HEK293 (cell line): ENCODE measurements around the gene TEP1.

Experiments used
- CTCF ChIA-PET: fragments of 350-600 bp; formaldehyde crosslinking; extraction: SDS; loops from one replicate; lab custom pipeline; 2021; ENCODE audit warnings: antibody characterized with exemption; lab: Yijun Ruan, JAX
- POLR2A ChIA-PET: fragments of 300-600 bp; formaldehyde crosslinking; extraction: SDS; loops from one replicate; lab custom pipeline; 2020; ENCODE audit warnings: antibody characterized with exemption, inconsistent platforms; lab: Yijun Ruan, JAX
- H3K27ac ChIP-seq: fragments of 200-500 bp; sonication (Bioruptor generic); 2 replicates; pipeline ENCODE4 v1.5.1; 2014; ENCODE audit warnings: low read depth, low read length, control low read depth, inconsistent platforms; ENCODE audit errors: extremely low read depth
- H3K36me3 ChIP-seq, 2 experiments: fragments of 200-500 bp in 1 of 2; sonication (Bioruptor generic) in 1 of 2; 1 replicate in 1 of 2; 2 replicates in 1 of 2; pipeline ENCODE4 v1.5.1; 2014 to 2017; ENCODE audit warnings: inconsistent platforms in 2 of 2, low read length in 2 of 2; ENCODE audit not compliant: control insufficient read depth in 2 of 2, insufficient read depth in 1 of 2
- H3K4me1 ChIP-seq: fragments of 200-500 bp; sonication (Bioruptor generic); 2 replicates; pipeline ENCODE4 v1.5.1; 2014; ENCODE audit warnings: mild to moderate bottlenecking, low read length, inconsistent platforms; ENCODE audit not compliant: control insufficient read depth, insufficient read depth
- H3K4me3 ChIP-seq: 2 replicates; pipeline ENCODE4 v1.5.1; 2011; ENCODE audit warnings: low read depth, mild to moderate bottlenecking, control low read depth, low read length, moderate library complexity
- H3K9me3 ChIP-seq: fragments of 200-500 bp; sonication (Bioruptor generic); 2 replicates; pipeline ENCODE4 v1.5.1; 2014; ENCODE audit warnings: low read depth, low read length, inconsistent platforms; ENCODE audit not compliant: control insufficient read depth, insufficient read depth
- KLF9 ChIP-seq: fragments of 450-650 bp; formaldehyde crosslinking; IDR thresholded peaks from 2 replicates; pipeline ENCODE4 v1.5.1; 2016; ENCODE audit warnings: missing biosample characterization, missing genetic modification characterization, low read depth
- RBAK ChIP-seq: fragments of 450-650 bp; formaldehyde crosslinking; IDR thresholded peaks from 2 replicates; pipeline ENCODE4 v1.5.1; 2016; ENCODE audit warnings: missing biosample characterization, missing genetic modification characterization
- ZBTB48 ChIP-seq: fragments of 450-650 bp; formaldehyde crosslinking; IDR thresholded peaks from 2 replicates; pipeline ENCODE4 v1.5.1; 2016; ENCODE audit warnings: missing biosample characterization, missing genetic modification characterization
- ZBTB8A ChIP-seq: fragments of 450-650 bp; formaldehyde crosslinking; IDR thresholded peaks from 2 replicates; pipeline ENCODE4 v1.5.1; 2016; ENCODE audit warnings: missing biosample characterization, missing genetic modification characterization
- ZNF114 ChIP-seq: fragments of 450-650 bp; formaldehyde crosslinking; IDR thresholded peaks from 2 replicates; pipeline ENCODE4 v1.5.0; 2017; ENCODE audit warnings: missing biosample characterization, missing genetic modification characterization
- ZNF610 ChIP-seq: fragments of 450-650 bp; formaldehyde crosslinking; IDR thresholded peaks from 2 replicates; pipeline ENCODE4 v1.5.1; 2016; ENCODE audit warnings: missing biosample characterization, missing genetic modification characterization, borderline replicate concordance
- ZNF670 ChIP-seq: fragments of 450-650 bp; formaldehyde crosslinking; IDR thresholded peaks from 2 replicates; pipeline ENCODE4 v1.5.1; 2016; ENCODE audit warnings: missing biosample characterization, missing genetic modification characterization, low read depth
- ZNF76 ChIP-seq: fragments of 450-650 bp; formaldehyde crosslinking; IDR thresholded peaks from 2 replicates; pipeline ENCODE4; 2016; ENCODE audit warnings: low read depth, missing biosample characterization, missing genetic modification characterization, borderline replicate concordance
- ZSCAN23 ChIP-seq: fragments of 450-650 bp; formaldehyde crosslinking; IDR thresholded peaks from 2 replicates; pipeline ENCODE4 v1.5.1; 2016; ENCODE audit warnings: missing biosample characterization, missing genetic modification characterization
- TF ChIP-seq, protein P1 (sequence below): fragments of 450-650 bp; formaldehyde crosslinking; IDR thresholded peaks from 2 replicates; pipeline ENCODE4 v1.5.1; 2016; ENCODE audit warnings: missing biosample characterization, missing genetic modification characterization
- TF ChIP-seq, protein P2 (sequence below): fragments of 450-650 bp; formaldehyde crosslinking; IDR thresholded peaks from 2 replicates; pipeline ENCODE4 v1.5.1; 2016; ENCODE audit warnings: missing biosample characterization, missing genetic modification characterization
- TF ChIP-seq, protein P3 (sequence below): fragments of 450-650 bp; formaldehyde crosslinking; IDR thresholded peaks from 2 replicates; pipeline ENCODE4 v1.5.1; 2017; ENCODE audit warnings: missing biosample characterization, missing genetic modification characterization
- TF ChIP-seq, protein P4 (sequence below): fragments of 450-650 bp; formaldehyde crosslinking; IDR thresholded peaks from 2 replicates; pipeline ENCODE4 v1.5.1; 2017; ENCODE audit warnings: missing biosample characterization, missing genetic modification characterization
- TF ChIP-seq, protein P5 (sequence below): fragments of 450-650 bp; formaldehyde crosslinking; IDR thresholded peaks from 2 replicates; pipeline ENCODE4 v1.5.1; 2016; ENCODE audit warnings: missing biosample characterization, missing genetic modification characterization

Gene TEP1

DNA sequence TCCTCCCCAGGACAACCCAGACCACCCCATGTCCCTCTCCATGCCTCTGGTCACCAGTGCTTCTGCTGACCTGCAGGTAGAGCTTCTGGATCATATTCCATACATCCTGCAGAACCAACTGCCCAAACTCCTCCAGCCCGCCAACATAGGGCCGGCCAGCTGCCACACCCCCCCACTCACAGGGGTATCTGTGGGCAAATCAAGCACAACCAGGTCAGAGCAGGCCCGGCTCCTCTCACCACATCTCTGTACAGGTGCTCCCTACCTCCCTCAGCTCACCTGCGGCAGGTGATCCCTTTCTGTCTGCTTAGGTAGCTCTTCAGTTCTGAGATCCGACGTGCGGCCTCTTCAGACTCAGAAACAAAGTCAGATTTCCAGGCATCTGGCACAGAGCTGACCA lies 29.0 kb downstream of the TEP1 start:
- ChIA-PET POLR2A (interaction anchor here (1.5 kb wide), 1 partner anchor 43 kb away, joined by 3 read pairs; no protein-coding TSS in a partner anchor), CTCF (no interaction called here)
- TF ChIP-seq ZSCAN23 (tag by site-specific recombination) = no peak
- TF ChIP-seq, protein P1, sequence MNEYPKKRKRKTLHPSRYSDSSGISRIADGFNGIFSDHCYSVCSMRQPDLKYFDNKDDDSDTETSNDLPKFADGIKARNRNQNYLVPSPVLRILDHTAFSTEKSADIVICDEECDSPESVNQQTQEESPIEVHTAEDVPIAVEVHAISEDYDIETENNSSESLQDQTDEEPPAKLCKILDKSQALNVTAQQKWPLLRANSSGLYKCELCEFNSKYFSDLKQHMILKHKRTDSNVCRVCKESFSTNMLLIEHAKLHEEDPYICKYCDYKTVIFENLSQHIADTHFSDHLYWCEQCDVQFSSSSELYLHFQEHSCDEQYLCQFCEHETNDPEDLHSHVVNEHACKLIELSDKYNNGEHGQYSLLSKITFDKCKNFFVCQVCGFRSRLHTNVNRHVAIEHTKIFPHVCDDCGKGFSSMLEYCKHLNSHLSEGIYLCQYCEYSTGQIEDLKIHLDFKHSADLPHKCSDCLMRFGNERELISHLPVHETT = no peak
- Histone ChIP-seq H3K9me3 (no peaks in the 10 kb centered on the region), H3K4me3 (no peak overlapping the region), H3K36me3 (peaks cover 10 to 89% of the 10 kb centered on the region in 2 experiments; a peak in 2 of 3 replicates), H3K4me1 (no peaks in the 10 kb centered on the region; the same call in 1 of the 2 replicates), H3K27ac (no peak overlapping the region)

DNA sequence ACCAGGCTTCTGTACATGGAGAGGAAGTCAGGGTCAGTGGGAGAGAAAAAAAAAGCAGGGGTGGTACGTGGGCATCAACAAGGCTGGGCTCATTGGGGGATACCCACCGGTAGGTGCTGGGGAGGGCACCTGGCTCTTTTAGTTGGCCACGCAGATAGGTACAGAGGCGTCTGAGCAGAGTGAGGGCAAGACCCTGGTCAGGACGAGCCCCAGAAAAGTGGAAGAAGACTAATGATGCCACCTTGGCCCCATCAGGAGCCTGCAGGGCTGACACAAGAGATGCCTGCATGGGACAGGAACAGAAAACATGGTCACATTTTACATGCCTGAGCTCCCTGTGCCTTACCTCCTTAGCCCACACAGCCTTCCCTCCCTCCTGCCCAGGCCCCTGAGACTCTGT lies 29.7 kb downstream of the TEP1 start:
- Histone ChIP-seq H3K4me3 (no peak overlapping the region), H3K27ac (no peak overlapping the region), H3K36me3 (peaks cover 10 to 89% of the 10 kb centered on the region in 2 experiments; a peak in 2 of 3 replicates), H3K4me1 (no peaks in the 10 kb centered on the region; the same call in 1 of the 2 replicates), H3K9me3 (no peaks in the 10 kb centered on the region)
- ChIA-PET CTCF (no interaction called here), POLR2A (interaction anchor here (1.5 kb wide), 1 partner anchor 42 kb away, joined by 3 read pairs; no protein-coding TSS in a partner anchor)
- TF ChIP-seq ZBTB48 (tag by site-specific recombination) = no peak
- TF ChIP-seq, protein P2, sequence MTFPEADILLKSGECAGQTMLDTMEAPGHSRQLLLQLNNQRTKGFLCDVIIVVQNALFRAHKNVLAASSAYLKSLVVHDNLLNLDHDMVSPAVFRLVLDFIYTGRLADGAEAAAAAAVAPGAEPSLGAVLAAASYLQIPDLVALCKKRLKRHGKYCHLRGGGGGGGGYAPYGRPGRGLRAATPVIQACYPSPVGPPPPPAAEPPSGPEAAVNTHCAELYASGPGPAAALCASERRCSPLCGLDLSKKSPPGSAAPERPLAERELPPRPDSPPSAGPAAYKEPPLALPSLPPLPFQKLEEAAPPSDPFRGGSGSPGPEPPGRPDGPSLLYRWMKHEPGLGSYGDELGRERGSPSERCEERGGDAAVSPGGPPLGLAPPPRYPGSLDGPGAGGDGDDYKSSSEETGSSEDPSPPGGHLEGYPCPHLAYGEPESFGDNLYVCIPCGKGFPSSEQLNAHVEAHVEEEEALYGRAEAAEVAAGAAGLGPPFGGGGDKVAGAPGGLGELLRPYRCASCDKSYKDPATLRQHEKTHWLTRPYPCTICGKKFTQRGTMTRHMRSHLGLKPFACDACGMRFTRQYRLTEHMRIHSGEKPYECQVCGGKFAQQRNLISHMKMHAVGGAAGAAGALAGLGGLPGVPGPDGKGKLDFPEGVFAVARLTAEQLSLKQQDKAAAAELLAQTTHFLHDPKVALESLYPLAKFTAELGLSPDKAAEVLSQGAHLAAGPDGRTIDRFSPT (tag by site-specific recombination) = no peak
- TF ChIP-seq ZNF76 (tag by site-specific recombination) = no peak
- TF ChIP-seq KLF9 (tag by site-specific recombination) = no peak
- TF ChIP-seq, protein P3, sequence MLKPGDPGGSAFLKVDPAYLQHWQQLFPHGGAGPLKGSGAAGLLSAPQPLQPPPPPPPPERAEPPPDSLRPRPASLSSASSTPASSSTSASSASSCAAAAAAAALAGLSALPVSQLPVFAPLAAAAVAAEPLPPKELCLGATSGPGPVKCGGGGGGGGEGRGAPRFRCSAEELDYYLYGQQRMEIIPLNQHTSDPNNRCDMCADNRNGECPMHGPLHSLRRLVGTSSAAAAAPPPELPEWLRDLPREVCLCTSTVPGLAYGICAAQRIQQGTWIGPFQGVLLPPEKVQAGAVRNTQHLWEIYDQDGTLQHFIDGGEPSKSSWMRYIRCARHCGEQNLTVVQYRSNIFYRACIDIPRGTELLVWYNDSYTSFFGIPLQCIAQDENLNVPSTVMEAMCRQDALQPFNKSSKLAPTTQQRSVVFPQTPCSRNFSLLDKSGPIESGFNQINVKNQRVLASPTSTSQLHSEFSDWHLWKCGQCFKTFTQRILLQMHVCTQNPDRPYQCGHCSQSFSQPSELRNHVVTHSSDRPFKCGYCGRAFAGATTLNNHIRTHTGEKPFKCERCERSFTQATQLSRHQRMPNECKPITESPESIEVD (tag by site-specific recombination) = no peak
- no peak for TF ChIP-seq ZBTB8A
- no peak for TF ChIP-seq ZNF610 (tag by site-specific recombination)
- TF ChIP-seq, protein P4, sequence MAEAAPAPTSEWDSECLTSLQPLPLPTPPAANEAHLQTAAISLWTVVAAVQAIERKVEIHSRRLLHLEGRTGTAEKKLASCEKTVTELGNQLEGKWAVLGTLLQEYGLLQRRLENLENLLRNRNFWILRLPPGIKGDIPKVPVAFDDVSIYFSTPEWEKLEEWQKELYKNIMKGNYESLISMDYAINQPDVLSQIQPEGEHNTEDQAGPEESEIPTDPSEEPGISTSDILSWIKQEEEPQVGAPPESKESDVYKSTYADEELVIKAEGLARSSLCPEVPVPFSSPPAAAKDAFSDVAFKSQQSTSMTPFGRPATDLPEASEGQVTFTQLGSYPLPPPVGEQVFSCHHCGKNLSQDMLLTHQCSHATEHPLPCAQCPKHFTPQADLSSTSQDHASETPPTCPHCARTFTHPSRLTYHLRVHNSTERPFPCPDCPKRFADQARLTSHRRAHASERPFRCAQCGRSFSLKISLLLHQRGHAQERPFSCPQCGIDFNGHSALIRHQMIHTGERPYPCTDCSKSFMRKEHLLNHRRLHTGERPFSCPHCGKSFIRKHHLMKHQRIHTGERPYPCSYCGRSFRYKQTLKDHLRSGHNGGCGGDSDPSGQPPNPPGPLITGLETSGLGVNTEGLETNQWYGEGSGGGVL = no peak

DNA sequence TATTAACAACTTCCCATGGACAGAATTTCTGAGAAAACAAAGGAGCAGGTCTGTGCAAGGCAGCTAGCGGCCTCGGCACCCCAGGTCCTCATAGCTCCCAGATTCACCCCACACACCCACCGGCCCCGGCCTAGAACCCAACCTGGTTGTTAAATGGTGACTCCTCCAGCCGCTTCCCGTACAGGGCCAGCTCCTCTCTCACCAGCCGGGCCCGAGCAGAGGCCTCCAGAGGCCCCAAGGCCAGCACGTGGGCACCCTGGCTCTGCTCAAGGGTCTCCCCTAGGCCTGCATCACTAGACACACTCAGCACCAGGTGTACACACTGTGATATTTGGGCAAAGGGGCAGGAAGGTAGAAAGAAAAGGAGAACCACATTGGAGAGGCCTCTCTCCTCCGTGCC lies 30.3 kb downstream of the TEP1 start:
- ChIA-PET POLR2A (no interaction called here), CTCF (no interaction called here)
- Histone ChIP-seq H3K4me3 (no peak overlapping the region), H3K9me3 (no peaks in the 10 kb centered on the region), H3K36me3 (peaks cover 10 to 89% of the 10 kb centered on the region in 2 experiments; a peak in 2 of 3 replicates), H3K4me1 (no peaks in the 10 kb centered on the region; the same call in 1 of the 2 replicates), H3K27ac (no peak overlapping the region)
- TF ChIP-seq RBAK (tag by site-specific recombination) = no peak
- no peak for TF ChIP-seq ZNF670
- no peak for TF ChIP-seq ZNF114 (tag by site-specific recombination)
- TF ChIP-seq, protein P5, sequence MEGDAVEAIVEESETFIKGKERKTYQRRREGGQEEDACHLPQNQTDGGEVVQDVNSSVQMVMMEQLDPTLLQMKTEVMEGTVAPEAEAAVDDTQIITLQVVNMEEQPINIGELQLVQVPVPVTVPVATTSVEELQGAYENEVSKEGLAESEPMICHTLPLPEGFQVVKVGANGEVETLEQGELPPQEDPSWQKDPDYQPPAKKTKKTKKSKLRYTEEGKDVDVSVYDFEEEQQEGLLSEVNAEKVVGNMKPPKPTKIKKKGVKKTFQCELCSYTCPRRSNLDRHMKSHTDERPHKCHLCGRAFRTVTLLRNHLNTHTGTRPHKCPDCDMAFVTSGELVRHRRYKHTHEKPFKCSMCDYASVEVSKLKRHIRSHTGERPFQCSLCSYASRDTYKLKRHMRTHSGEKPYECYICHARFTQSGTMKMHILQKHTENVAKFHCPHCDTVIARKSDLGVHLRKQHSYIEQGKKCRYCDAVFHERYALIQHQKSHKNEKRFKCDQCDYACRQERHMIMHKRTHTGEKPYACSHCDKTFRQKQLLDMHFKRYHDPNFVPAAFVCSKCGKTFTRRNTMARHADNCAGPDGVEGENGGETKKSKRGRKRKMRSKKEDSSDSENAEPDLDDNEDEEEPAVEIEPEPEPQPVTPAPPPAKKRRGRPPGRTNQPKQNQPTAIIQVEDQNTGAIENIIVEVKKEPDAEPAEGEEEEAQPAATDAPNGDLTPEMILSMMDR (tag by site-specific recombination) = no peak
